ENCODE data around the gene SHROOM3.

SHROOM3 gene

GRCh38 chr4:76492055-76492454 lies 57.0 kb downstream of the SHROOM3 start:
- Histone ChIP-seq H3K4me1 (ENCODE audit: control insufficient read depth, insufficient read depth, low read length, poor library complexity, severe bottlenecking) (peaks cover 3% of the 10 kb centered on the region), H3K27ac (ENCODE audit: low read depth, low read length, severe bottlenecking) (no peak overlapping the region), H3K9me3 (ENCODE audit: control insufficient read depth, low read length) (no peaks in the 10 kb centered on the region), H3K36me3 (ENCODE audit: control insufficient read depth, insufficient read depth, low read length) (no peaks in the 10 kb centered on the region), H3K4me3 (ENCODE audit: extremely low read depth, insufficient read depth, low read length, poor library complexity, severe bottlenecking) (no peak overlapping the region)
- WGBS, 2 experiments (ENCODE audit: insufficient coverage in 2 of 2) = no CpG with 5 or more reads among the region's 3 CpGs

GRCh38 chr4:76494243-76494642 lies 59.2 kb downstream of the SHROOM3 start:
- Histone ChIP-seq H3K4me1 (ENCODE audit: control insufficient read depth, insufficient read depth, low read length, poor library complexity, severe bottlenecking) (peaks cover 7% of the 10 kb centered on the region), H3K36me3 (ENCODE audit: control insufficient read depth, insufficient read depth, low read length) (no peaks in the 10 kb centered on the region), H3K4me3 (ENCODE audit: extremely low read depth, insufficient read depth, low read length, poor library complexity, severe bottlenecking) (no peak overlapping the region), H3K9me3 (ENCODE audit: control insufficient read depth, low read length) (no peaks in the 10 kb centered on the region), H3K27ac (ENCODE audit: low read depth, low read length, severe bottlenecking) (no peak overlapping the region)
- whole genome bisulfite sequencing, 2 experiments (ENCODE audit: insufficient coverage in 2 of 2) = 93 to 100% methylated on average over 4 to 5 of the region's 5 CpGs

- Histone ChIP-seq H3K36me3 (ENCODE audit: control insufficient read depth, insufficient read depth, low read length) (no peaks in the 10 kb centered on the region), H3K4me1 (ENCODE audit: control insufficient read depth, insufficient read depth, low read length, poor library complexity, severe bottlenecking) (peaks cover 7% of the 10 kb centered on the region)
- 98% methylated on average over 4 to 5 of the region's 6 CpGs for WGBS, 2 experiments (ENCODE audit: insufficient coverage in 2 of 2)
Observed at GRCh38 chr4:76494871-76495590, 60.0 kb downstream of the SHROOM3 start.

GRCh38 chr4:76498550-76498949 lies 63.5 kb downstream of the SHROOM3 start:
- Histone ChIP-seq H3K4me1 (ENCODE audit: control insufficient read depth, insufficient read depth, low read length, poor library complexity, severe bottlenecking) (peaks cover 10% of the 10 kb centered on the region), H3K36me3 (ENCODE audit: control insufficient read depth, insufficient read depth, low read length) (no peaks in the 10 kb centered on the region), H3K4me3 (ENCODE audit: extremely low read depth, insufficient read depth, low read length, poor library complexity, severe bottlenecking) (no peak overlapping the region), H3K9me3 (ENCODE audit: control insufficient read depth, low read length) (no peaks in the 10 kb centered on the region), H3K27ac (ENCODE audit: low read depth, low read length, severe bottlenecking) (no peak overlapping the region)
- WGBS, 2 experiments (ENCODE audit: insufficient coverage in 2 of 2) = 83 to 100% methylated on average over 1 to 2 of the region's 3 CpGs

More at GRCh38 chr4:76494871-76495590, 60.0 kb downstream of the SHROOM3 start:
- no peak overlapping the region for H3K4me3 ChIP-seq (ENCODE audit: extremely low read depth, insufficient read depth, low read length, poor library complexity, severe bottlenecking)
- H3K9me3 ChIP-seq (ENCODE audit: control insufficient read depth, low read length) = no peaks in the 10 kb centered on the region
- no peak overlapping the region for H3K27ac ChIP-seq (ENCODE audit: low read depth, low read length, severe bottlenecking)

- H3K4me3 ChIP-seq (ENCODE audit: extremely low read depth, insufficient read depth, low read length, poor library complexity, severe bottlenecking) = no peak overlapping the region
- 80 to 83% methylated on average over 2 to 3 of the region's 4 CpGs for WGBS, 2 experiments (ENCODE audit: insufficient coverage in 2 of 2)
- no peaks in the 10 kb centered on the region for H3K36me3 ChIP-seq (ENCODE audit: control insufficient read depth, insufficient read depth, low read length)
- no peak overlapping the region for H3K27ac ChIP-seq (ENCODE audit: low read depth, low read length, severe bottlenecking)
- H3K9me3 ChIP-seq (ENCODE audit: control insufficient read depth, low read length) = no peaks in the 10 kb centered on the region
- H3K4me1 ChIP-seq (ENCODE audit: control insufficient read depth, insufficient read depth, low read length, poor library complexity, severe bottlenecking) = peaks cover 10% of the 10 kb centered on the region
Observed at GRCh38 chr4:76499461-76499860, 64.4 kb downstream of the SHROOM3 start.

- no peak overlapping the region for H3K27ac ChIP-seq (ENCODE audit: low read depth, low read length, severe bottlenecking)
- H3K36me3 ChIP-seq (ENCODE audit: control insufficient read depth, insufficient read depth, low read length) = no peaks in the 10 kb centered on the region
- no peaks in the 10 kb centered on the region for H3K9me3 ChIP-seq (ENCODE audit: control insufficient read depth, low read length)
- no peak overlapping the region for H3K4me3 ChIP-seq (ENCODE audit: extremely low read depth, insufficient read depth, low read length, poor library complexity, severe bottlenecking)
- peaks cover 7% of the 10 kb centered on the region for H3K4me1 ChIP-seq (ENCODE audit: control insufficient read depth, insufficient read depth, low read length, poor library complexity, severe bottlenecking)
- WGBS, 2 experiments (ENCODE audit: insufficient coverage in 2 of 2) = no CpG with 5 or more reads among the region's 1 CpG
Observed at GRCh38 chr4:76502886-76503285, 67.9 kb downstream of the SHROOM3 start.

GRCh38 chr4:76504613-76505465 lies 69.8 kb downstream of the SHROOM3 start:
- Histone ChIP-seq H3K27ac (ENCODE audit: low read depth, low read length, severe bottlenecking) (no peak overlapping the region), H3K4me1 (ENCODE audit: control insufficient read depth, insufficient read depth, low read length, poor library complexity, severe bottlenecking) (peaks cover 3% of the 10 kb centered on the region), H3K4me3 (ENCODE audit: extremely low read depth, insufficient read depth, low read length, poor library complexity, severe bottlenecking) (no peak overlapping the region), H3K36me3 (ENCODE audit: control insufficient read depth, insufficient read depth, low read length) (no peaks in the 10 kb centered on the region), H3K9me3 (ENCODE audit: control insufficient read depth, low read length) (no peaks in the 10 kb centered on the region)
- 100% methylated on average over 1 of the region's 2 CpGs; no CpG with 5 or more reads in 1 of the 2 experiments for WGBS, 2 experiments (ENCODE audit: insufficient coverage in 2 of 2)

- Histone ChIP-seq H3K27ac (ENCODE audit: low read depth, low read length, severe bottlenecking) (no peak overlapping the region), H3K4me3 (ENCODE audit: extremely low read depth, insufficient read depth, low read length, poor library complexity, severe bottlenecking) (no peak overlapping the region)
- WGBS, 2 experiments (ENCODE audit: insufficient coverage in 2 of 2) = 89 to 100% methylated on average over 1 of the region's 1 CpG
Observed at GRCh38 chr4:76511947-76512346, 76.9 kb downstream of the SHROOM3 start.

GRCh38 chr4:76513482-76513881 lies 78.5 kb downstream of the SHROOM3 start:
- no peak overlapping the region for H3K27ac ChIP-seq (ENCODE audit: low read depth, low read length, severe bottlenecking)
- no peaks in the 10 kb centered on the region for H3K9me3 ChIP-seq (ENCODE audit: control insufficient read depth, low read length)
- peaks cover 8% of the 10 kb centered on the region for H3K4me1 ChIP-seq (ENCODE audit: control insufficient read depth, insufficient read depth, low read length, poor library complexity, severe bottlenecking)
- no peaks in the 10 kb centered on the region for H3K36me3 ChIP-seq (ENCODE audit: control insufficient read depth, insufficient read depth, low read length)
- 75 to 100% methylated on average over 2 of the region's 7 CpGs for WGBS, 2 experiments (ENCODE audit: insufficient coverage in 2 of 2)
- no peak overlapping the region for H3K4me3 ChIP-seq (ENCODE audit: extremely low read depth, insufficient read depth, low read length, poor library complexity, severe bottlenecking)

More at GRCh38 chr4:76511947-76512346, 76.9 kb downstream of the SHROOM3 start:
- H3K9me3 ChIP-seq (ENCODE audit: control insufficient read depth, low read length) = no peaks in the 10 kb centered on the region
- peaks cover 5% of the 10 kb centered on the region for H3K4me1 ChIP-seq (ENCODE audit: control insufficient read depth, insufficient read depth, low read length, poor library complexity, severe bottlenecking)
- no peaks in the 10 kb centered on the region for H3K36me3 ChIP-seq (ENCODE audit: control insufficient read depth, insufficient read depth, low read length)

GRCh38 chr4:76514087-76514486 lies 79.1 kb downstream of the SHROOM3 start:
- H3K4me3 ChIP-seq (ENCODE audit: extremely low read depth, insufficient read depth, low read length, poor library complexity, severe bottlenecking) = no peak overlapping the region

More at GRCh38 chr4:76514087-76514486, 79.1 kb downstream of the SHROOM3 start:
- Histone ChIP-seq H3K4me1 (ENCODE audit: control insufficient read depth, insufficient read depth, low read length, poor library complexity, severe bottlenecking) (peaks cover 8% of the 10 kb centered on the region), H3K36me3 (ENCODE audit: control insufficient read depth, insufficient read depth, low read length) (no peaks in the 10 kb centered on the region), H3K27ac (ENCODE audit: low read depth, low read length, severe bottlenecking) (no peak overlapping the region), H3K9me3 (ENCODE audit: control insufficient read depth, low read length) (no peaks in the 10 kb centered on the region)
